Adrenal gland (tissue), 12 donors: ENCODE measurements around the gene C1R. TPM values are rescaled to one million over a fixed set of nuclear protein-coding genes. Genes with fewer than 3 reads are reported as not detected.
A peak's percentile ranks its signal among the peaks of the same experiment; 100 is the strongest.

Experiments used
- DNase-seq, 7 donors: peaks; one replicate each; pipeline ENCODE4 v3.0.0-alpha.2; 2019 to 2020
- H3K27ac ChIP-seq, 5 donors: fragments of 200-600 bp; sonication (generic) in 4 of 5; 1 replicate in 3 of 5; 2 replicates in 2 of 5; pipeline versions ENCODE4 v1.5.1 to v1.8.0; 2016 to 2020; ENCODE audit warnings: mild to moderate bottlenecking in 1 of 5
- H3K27me3 ChIP-seq: fragments of 200-600 bp; 2 replicates; pipeline ENCODE4 v1.8.0; 2021
- H3K36me3 ChIP-seq, 2 donors: fragments of 200-600 bp; replicated peaks in 1 of 2; 1 replicate in 1 of 2; 2 replicates in 1 of 2; pipeline versions ENCODE4 v1.5.1 to v1.8.0; 2018 to 2022
- H3K4me1 ChIP-seq, 2 donors: fragments of 200-600 bp; replicated peaks in 1 of 2; 1 replicate in 1 of 2; 2 replicates in 1 of 2; pipeline versions ENCODE4 v1.5.1 to v1.8.0; 2018 to 2021
- H3K4me3 ChIP-seq, 4 donors: fragments of 200-600 bp; sonication (generic) in 3 of 4; one replicate each; pipeline ENCODE4 v1.5.1; 2016 to 2018
- H3K9me3 ChIP-seq, 3 donors: fragments of 200-600 bp; sonication (generic) in 1 of 3; replicated peaks in 1 of 3; 1 replicate in 2 of 3; 2 replicates in 1 of 3; pipeline versions ENCODE4 v1.5.1 to v1.8.0; 2016 to 2021
- POLR2A ChIP-seq, 2 donors: fragments of 450-650 bp; IDR thresholded peaks; one replicate each; pipeline ENCODE4 v1.6.1; 2017; ENCODE audit warnings: antibody characterized with exemption in 2 of 2, mild to moderate bottlenecking in 2 of 2, moderate library complexity in 1 of 2
- WGBS, 4 donors: extraction: QIAGEN DNeasy Blood & Tissue Kit in 2 of 4; methylation state at CpG; one replicate each; pipeline versions ENCODE4 v1.1.5 to v1.1.7; 2013 to 2017; 5-methylcytosine and 5-hydroxymethylcytosine counted together
- intact Hi-C, 2 donors: fragments of 100-400 bp; cut with DNase I; formaldehyde crosslinking; loops; one replicate each; pipeline versions ENCODE4 v1.14.1 to v1.15.0; 2022 to 2023
- polyA plus RNA-seq, 3 donors: library from polyadenylated mRNA; stranded (reverse); fragments of 200-250 nt in 2 of 3; fragments of 350-450 nt in 1 of 3; fragmentation: Illumina TruSeq in 1 of 3; extraction: RNeasy Lipid Tissue Mini Kit (QIAGEN cat#74804) in 1 of 3; gene quantifications; one replicate each; pipeline ENCODE4 v1.2.3, GENCODE V29; 2013 to 2014
- total RNA-seq, 9 donors: library from RNA; depleted of rRNA in 4 of 9; stranded (reverse); fragments of >200 nt in 4 of 9; fragments of 120-200 nt in 1 of 9; fragmentation: NEBNext Ultra II Directional in 1 of 9; extraction: Animal tissue kit (Norgen Biotek cat#: 25700) in 1 of 9; gene quantifications; one replicate each; pipeline versions ENCODE4 v1.1.0 to v1.2.4, GENCODE V29; 2013 to 2023
- TF ChIP-seq, protein P1 (sequence below), 6 experiments: fragments of 450-650 bp in 4 of 6; fragments of 200-600 bp in 2 of 6; sonication (generic) in 1 of 6; IDR thresholded peaks; 1 replicate in 5 of 6; 2 replicates in 1 of 6; pipeline versions ENCODE4 v1.5.1 to v1.8.0; 2016 to 2021; ENCODE audit warnings: antibody characterized with exemption in 6 of 6, mild to moderate bottlenecking in 2 of 6, moderate library complexity in 1 of 6
- donor health status: healthy with polysubstance abuse.
- donor health status: Bipolar disorder and iron deficiency.
- donor health status: DM: yes; HTN: yes; CAD: no.
- donor health status: DM: no; HTN: no; CAD: no.
- donor health status: DM: no; HTN: no; CAD: no.
- donor health status: DM: yes; HTN: yes; CAD: no.

Gene C1R
- total and polyA plus RNA-seq, 12 donors = 10.3 to 1,160 (median 366) TPM

DNA sequence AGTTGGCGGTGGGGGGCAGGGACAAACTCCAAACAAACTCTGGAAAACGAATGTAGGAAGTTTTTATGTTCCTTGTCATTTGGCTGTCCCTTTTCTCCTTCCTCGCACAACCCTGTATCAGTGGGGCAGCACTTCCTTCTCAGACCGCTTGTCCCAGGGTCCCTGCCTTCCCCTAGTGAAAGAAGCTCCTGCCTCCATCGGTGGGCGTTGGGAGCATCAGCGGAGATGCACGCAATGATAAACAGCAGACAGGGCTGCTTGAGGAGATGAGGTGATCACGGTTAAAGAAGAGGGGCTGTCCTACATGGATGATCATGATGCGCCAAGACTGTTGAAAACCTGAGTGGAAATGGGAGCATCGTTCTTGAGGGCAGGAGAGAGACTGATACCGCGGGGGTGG is 31.1 kb downstream of the C1R start:
- Histone ChIP-seq H3K9me3 (no peaks in the 10 kb centered on the region), H3K36me3 (no peaks in the 10 kb centered on the region), H3K4me1 (peaks cover 6 to 13% of the 10 kb centered on the region in 2 donors), H3K27ac (peak overlapping the region in 4 of 5 donors; percentile 33 to 88 (median 72)), H3K27me3 (no peaks in the 10 kb centered on the region), H3K4me3 (peak overlapping the region in 1 of 4 donors; percentile 42)
- DNase-seq = no peak
- 71 to 82% (median 77%) methylated on average over 13 of the region's 13 CpGs for WGBS, 4 donors
- no peak for TF ChIP-seq POLR2A (IDR thresholded peaks at IDR 0.05)
- TF ChIP-seq, protein P1, sequence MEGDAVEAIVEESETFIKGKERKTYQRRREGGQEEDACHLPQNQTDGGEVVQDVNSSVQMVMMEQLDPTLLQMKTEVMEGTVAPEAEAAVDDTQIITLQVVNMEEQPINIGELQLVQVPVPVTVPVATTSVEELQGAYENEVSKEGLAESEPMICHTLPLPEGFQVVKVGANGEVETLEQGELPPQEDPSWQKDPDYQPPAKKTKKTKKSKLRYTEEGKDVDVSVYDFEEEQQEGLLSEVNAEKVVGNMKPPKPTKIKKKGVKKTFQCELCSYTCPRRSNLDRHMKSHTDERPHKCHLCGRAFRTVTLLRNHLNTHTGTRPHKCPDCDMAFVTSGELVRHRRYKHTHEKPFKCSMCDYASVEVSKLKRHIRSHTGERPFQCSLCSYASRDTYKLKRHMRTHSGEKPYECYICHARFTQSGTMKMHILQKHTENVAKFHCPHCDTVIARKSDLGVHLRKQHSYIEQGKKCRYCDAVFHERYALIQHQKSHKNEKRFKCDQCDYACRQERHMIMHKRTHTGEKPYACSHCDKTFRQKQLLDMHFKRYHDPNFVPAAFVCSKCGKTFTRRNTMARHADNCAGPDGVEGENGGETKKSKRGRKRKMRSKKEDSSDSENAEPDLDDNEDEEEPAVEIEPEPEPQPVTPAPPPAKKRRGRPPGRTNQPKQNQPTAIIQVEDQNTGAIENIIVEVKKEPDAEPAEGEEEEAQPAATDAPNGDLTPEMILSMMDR (IDR thresholded peaks at IDR 0.05) = no peak
- intact Hi-C loops = no loop called here

DNA sequence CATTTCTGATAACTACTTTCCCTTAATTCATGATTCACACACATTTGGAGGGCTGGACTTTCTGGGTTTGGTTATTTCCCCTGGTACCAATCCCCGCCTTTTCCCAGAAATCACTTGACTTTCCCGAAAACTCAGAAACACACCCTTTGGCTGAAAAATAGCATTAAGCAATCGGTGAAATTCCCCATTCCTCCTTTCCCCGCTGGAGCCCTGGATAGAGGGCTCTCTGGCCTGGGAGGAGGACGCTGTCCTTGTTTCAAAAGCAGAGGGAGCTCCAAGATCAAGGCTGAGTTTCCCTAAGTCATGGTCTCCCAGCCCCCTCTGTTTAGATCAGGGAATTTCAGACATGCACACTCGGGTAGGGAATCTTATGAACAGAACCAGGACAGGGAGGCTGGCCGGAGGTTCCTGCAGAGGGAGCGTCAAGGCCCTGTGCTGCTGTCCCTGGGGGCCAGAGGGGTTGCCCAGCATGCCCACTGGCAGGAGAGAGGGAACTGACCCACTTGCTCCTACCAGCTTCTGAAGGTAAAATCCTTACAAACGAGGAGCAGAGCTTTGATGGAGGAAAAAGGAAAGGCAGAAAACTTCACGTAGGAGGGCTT is 31.8 kb downstream of the C1R start, which contains the start of gene C1S:
TSS of gene C1S (plus strand) at position 366 of the 602 bp plus-strand sequence. CDS start 1,195 bp downstream, outside the sequence.
- peak; percentile 53 to 91 (median 83) for DNase-seq
- intact Hi-C loops = no loop called here
- peaks cover 6 to 13% of the 10 kb centered on the region in 2 donors for H3K4me1 ChIP-seq

DNA sequence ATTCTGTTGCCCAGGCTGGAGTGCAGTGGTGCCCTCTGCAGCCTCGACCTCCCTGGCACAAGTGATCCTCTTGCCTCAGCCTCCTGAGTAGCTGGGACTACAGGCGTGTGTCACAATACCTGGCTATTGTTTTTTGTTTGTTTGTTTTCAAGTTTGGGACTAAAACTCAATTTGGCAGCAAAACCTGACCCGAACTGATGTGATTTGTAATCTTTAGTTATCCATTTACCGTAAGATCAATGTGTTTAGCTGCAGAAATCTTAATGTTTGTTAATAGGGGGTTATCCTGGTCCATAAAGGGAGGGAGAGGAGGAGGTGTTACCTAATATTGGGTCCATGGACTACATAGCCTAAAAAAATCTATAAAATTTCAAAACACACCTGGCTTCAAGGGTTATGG is 32.5 kb downstream of the C1R start:
- no peaks in the 10 kb centered on the region for H3K27me3 ChIP-seq
- no peaks in the 10 kb centered on the region for H3K9me3 ChIP-seq
- peaks cover 6 to 13% of the 10 kb centered on the region in 2 donors for H3K4me1 ChIP-seq
- TF ChIP-seq, protein P1 (IDR thresholded peaks at IDR 0.05) = no peak
- TF ChIP-seq POLR2A (IDR thresholded peaks at IDR 0.05) = no peak
- H3K4me3 ChIP-seq = no peak overlapping the region
- DNase-seq = no peak
- intact Hi-C loops = no loop called here
- H3K36me3 ChIP-seq = no peaks in the 10 kb centered on the region
- WGBS, 4 donors = 92 to 95% (median 93%) methylated on average over 4 of the region's 4 CpGs
- H3K27ac ChIP-seq = peak overlapping the region in 4 of 5 donors; percentile 33 to 88 (median 66)

More for the DNA sequence above, 31.8 kb downstream of the C1R start, which contains the start of gene C1S:
- no peaks in the 10 kb centered on the region for H3K36me3 ChIP-seq
- 19 to 28% (median 24%) methylated on average over 10 of the region's 10 CpGs for WGBS, 4 donors
- no peaks in the 10 kb centered on the region for H3K27me3 ChIP-seq
- H3K27ac ChIP-seq = peak within 1 kb of the TSS; percentile 33 to 88 (median 57)
- H3K9me3 ChIP-seq = no peaks in the 10 kb centered on the region
- peak within 1 kb of the TSS in 1 of 4 donors; percentile 42 for H3K4me3 ChIP-seq
- peak; percentile 55 to 57 for TF ChIP-seq POLR2A (IDR thresholded peaks at IDR 0.05)
- TF ChIP-seq, protein P1 (IDR thresholded peaks at IDR 0.05) = peak; percentile 49 to 95 (median 79)

DNA sequence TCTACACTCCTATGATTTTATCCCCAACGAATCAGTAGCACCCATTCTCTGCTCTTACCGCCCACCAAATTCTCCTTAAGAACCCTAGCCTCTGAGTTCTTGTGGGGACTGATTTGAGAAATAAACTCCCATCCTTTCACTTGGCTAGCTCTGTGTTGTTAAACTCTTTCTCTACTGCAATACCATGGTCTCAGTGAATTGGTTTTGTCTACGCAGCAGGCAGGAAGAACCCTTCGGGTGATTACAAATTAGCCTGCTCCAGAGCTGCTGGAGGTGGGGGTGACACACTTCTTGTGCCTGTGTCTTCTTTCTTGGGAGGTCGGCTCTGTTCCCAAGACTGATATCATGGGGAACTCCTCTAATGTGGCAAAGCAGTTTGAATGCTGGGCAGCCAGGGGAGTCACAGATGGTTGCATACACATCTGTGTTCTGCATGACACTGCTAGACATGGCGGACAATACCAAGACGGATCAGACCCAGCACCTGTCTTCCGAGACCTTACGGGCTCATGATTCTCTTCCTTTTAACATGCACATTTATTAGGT is 33.3 kb downstream of the C1R start:
- DNase-seq = no peak
- Histone ChIP-seq H3K9me3 (no peaks in the 10 kb centered on the region), H3K27ac (no peak overlapping the region), H3K36me3 (no peaks in the 10 kb centered on the region), H3K4me1 (peaks cover 6 to 13% of the 10 kb centered on the region in 2 donors), H3K4me3 (no peak overlapping the region), H3K27me3 (no peaks in the 10 kb centered on the region)
- TF ChIP-seq, protein P1 (IDR thresholded peaks at IDR 0.05) = no peak
- TF ChIP-seq POLR2A (IDR thresholded peaks at IDR 0.05) = no peak
- intact Hi-C loops = no loop called here
- 91 to 94% (median 92%) methylated on average over 8 to 9 of the region's 9 CpGs for WGBS, 4 donors
